Skeletal muscle satellite cell (primary cell): ENCODE data around the gene TSGA10IP.

ENCODE experiments used
- H3K27me3 ChIP-seq: 2 replicates; pipeline ENCODE4 v1.7.0; 2013; ENCODE audit warnings: low read length; ENCODE audit not compliant: control insufficient read depth, insufficient read depth
- H3K36me3 ChIP-seq: 2 replicates; pipeline ENCODE4 v1.7.0; 2013; ENCODE audit warnings: mild to moderate bottlenecking, control low read depth, low read length; ENCODE audit not compliant: insufficient read depth
- H3K4me1 ChIP-seq: 2 replicates; pipeline ENCODE4 v1.7.0; 2013; ENCODE audit warnings: low read length; ENCODE audit not compliant: control insufficient read depth, insufficient read depth
- H3K4me2 ChIP-seq: 2 replicates; pipeline ENCODE4 v1.7.0; 2013; ENCODE audit warnings: mild to moderate bottlenecking, low read length
- H3K4me3 ChIP-seq: 2 replicates; pipeline ENCODE4 v1.7.0; 2013; ENCODE audit warnings: low read length
- H3K9ac ChIP-seq: 2 replicates; pipeline ENCODE4 v1.7.0; 2013; ENCODE audit warnings: mild to moderate bottlenecking, low read depth, low read length, moderate library complexity
- H3K9me3 ChIP-seq: replicated peaks from 2 replicates; pipeline ENCODE4 v1.7.0; 2013; ENCODE audit warnings: mild to moderate bottlenecking, control low read depth, low read length

TSGA10IP gene

GRCh38 chr11:65919141-65919572 lies 26.1 kb upstream of the TSGA10IP start, which contains the start of gene DRAP1:
Gene DRAP1, plus strand, starts transcription at chr11:65919426. Its CDS starts 76 bp downstream, at chr11:65919502.
- peak within 1 kb of the TSS; percentile 95 for H3K4me2 ChIP-seq
- H3K4me3 ChIP-seq, result peak within 1 kb of the TSS; percentile 93
- H3K27me3 ChIP-seq, result no peaks in the 10 kb centered on the region
- H3K9me3 ChIP-seq, result no peaks in the 10 kb centered on the region
- H3K4me1 ChIP-seq, result peaks cover 55% of the 10 kb centered on the region
- peak within 1 kb of the TSS; percentile 98 for H3K9ac ChIP-seq
- peaks cover 47% of the 10 kb centered on the region for H3K36me3 ChIP-seq

GRCh38 chr11:65919573-65920371 lies 25.5 kb upstream of the TSGA10IP start:
- peak overlapping the region; percentile 88 for H3K9ac ChIP-seq
- H3K36me3 ChIP-seq, result peaks cover 53% of the 10 kb centered on the region
- H3K4me2 ChIP-seq, result peak overlapping the region; percentile 93
- H3K27me3 ChIP-seq, result no peaks in the 10 kb centered on the region
- no peaks in the 10 kb centered on the region for H3K9me3 ChIP-seq
- peak overlapping the region; percentile 93 for H3K4me3 ChIP-seq
- peaks cover 49% of the 10 kb centered on the region for H3K4me1 ChIP-seq

GRCh38 chr11:65920372-65920802 lies 24.9 kb upstream of the TSGA10IP start:
- peak overlapping the region; percentile 88 for H3K9ac ChIP-seq
- no peaks in the 10 kb centered on the region for H3K27me3 ChIP-seq
- H3K36me3 ChIP-seq, result peaks cover 60% of the 10 kb centered on the region
- H3K4me2 ChIP-seq, result peak overlapping the region; percentile 93
- no peaks in the 10 kb centered on the region for H3K9me3 ChIP-seq
- peak overlapping the region; percentile 93 for H3K4me3 ChIP-seq
- peaks cover 42% of the 10 kb centered on the region for H3K4me1 ChIP-seq

GRCh38 chr11:65921033-65921555 lies 24.2 kb upstream of the TSGA10IP start:
- no peaks in the 10 kb centered on the region for H3K9me3 ChIP-seq
- peaks cover 64% of the 10 kb centered on the region for H3K36me3 ChIP-seq
- H3K4me1 ChIP-seq, result peaks cover 37% of the 10 kb centered on the region

GRCh38 chr11:65921876-65922275 lies 23.4 kb upstream of the TSGA10IP start:
- Histone ChIP-seq H3K27me3 (no peaks in the 10 kb centered on the region), H3K9me3 (no peaks in the 10 kb centered on the region), H3K4me2 (peak overlapping the region; percentile 37), H3K9ac (no peak overlapping the region), H3K36me3 (peaks cover 62% of the 10 kb centered on the region), H3K4me3 (no peak overlapping the region), H3K4me1 (peaks cover 29% of the 10 kb centered on the region)

More at GRCh38 chr11:65921033-65921555, 24.2 kb upstream of the TSGA10IP start:
- Histone ChIP-seq H3K9ac (peak overlapping the region; percentile 88), H3K4me2 (peak overlapping the region; percentile 93), H3K4me3 (peak overlapping the region; percentile 93), H3K27me3 (no peaks in the 10 kb centered on the region)

GRCh38 chr11:65922565-65922964 lies 22.7 kb upstream of the TSGA10IP start:
- peaks cover 58% of the 10 kb centered on the region for H3K36me3 ChIP-seq
- H3K4me2 ChIP-seq, result peak overlapping the region; percentile 37
- no peak overlapping the region for H3K9ac ChIP-seq
- H3K9me3 ChIP-seq, result no peaks in the 10 kb centered on the region
- peaks cover 22% of the 10 kb centered on the region for H3K4me1 ChIP-seq
- no peak overlapping the region for H3K4me3 ChIP-seq
- H3K27me3 ChIP-seq, result no peaks in the 10 kb centered on the region

GRCh38 chr11:65925397-65925796 lies 19.9 kb upstream of the TSGA10IP start:
- Histone ChIP-seq H3K4me2 (no peak overlapping the region), H3K9ac (no peak overlapping the region), H3K4me3 (no peak overlapping the region), H3K9me3 (no peaks in the 10 kb centered on the region), H3K36me3 (peaks cover 48% of the 10 kb centered on the region), H3K27me3 (no peaks in the 10 kb centered on the region), H3K4me1 (peaks cover 14% of the 10 kb centered on the region)

- H3K9ac ChIP-seq, result no peak overlapping the region
- no peaks in the 10 kb centered on the region for H3K9me3 ChIP-seq
- no peaks in the 10 kb centered on the region for H3K27me3 ChIP-seq
- no peak overlapping the region for H3K4me2 ChIP-seq
- H3K36me3 ChIP-seq, result peaks cover 25% of the 10 kb centered on the region
- no peaks in the 10 kb centered on the region for H3K4me1 ChIP-seq
- no peak overlapping the region for H3K4me3 ChIP-seq
Measured at GRCh38 chr11:65927904-65928397, 17.3 kb upstream of the TSGA10IP start.

GRCh38 chr11:65928667-65929066 lies 16.6 kb upstream of the TSGA10IP start:
- no peaks in the 10 kb centered on the region for H3K4me1 ChIP-seq
- H3K4me2 ChIP-seq, result no peak overlapping the region
- no peaks in the 10 kb centered on the region for H3K9me3 ChIP-seq
- H3K27me3 ChIP-seq, result no peaks in the 10 kb centered on the region
- no peak overlapping the region for H3K4me3 ChIP-seq
- H3K9ac ChIP-seq, result no peak overlapping the region
- peaks cover 20% of the 10 kb centered on the region for H3K36me3 ChIP-seq

GRCh38 chr11:65931773-65932557 lies 13.3 kb upstream of the TSGA10IP start:
- H3K36me3 ChIP-seq, result peaks cover 2% of the 10 kb centered on the region
- no peak overlapping the region for H3K4me2 ChIP-seq
- no peaks in the 10 kb centered on the region for H3K4me1 ChIP-seq
- no peak overlapping the region for H3K4me3 ChIP-seq
- no peaks in the 10 kb centered on the region for H3K27me3 ChIP-seq
- H3K9ac ChIP-seq, result no peak overlapping the region
- no peaks in the 10 kb centered on the region for H3K9me3 ChIP-seq

- no peak overlapping the region for H3K4me3 ChIP-seq
- no peaks in the 10 kb centered on the region for H3K9me3 ChIP-seq
- no peak overlapping the region for H3K9ac ChIP-seq
- H3K36me3 ChIP-seq, result no peaks in the 10 kb centered on the region
- H3K27me3 ChIP-seq, result no peaks in the 10 kb centered on the region
- H3K4me1 ChIP-seq, result no peaks in the 10 kb centered on the region
- no peak overlapping the region for H3K4me2 ChIP-seq
Measured at GRCh38 chr11:65932558-65932919, 12.7 kb upstream of the TSGA10IP start.
